WTC11 (cell line): ENCODE measurements around the gene SRP9. TPM values are rescaled to one million over a fixed set of nuclear protein-coding genes. Genes with fewer than 3 reads are reported as not detected.

ENCODE experiments used
- ATAC-seq: fragments of 200-7000 bp; cut with Tn5 transposase; 2 replicates; pipeline ENCODE4 v1.10.0; 2021; ENCODE audit warnings: mild to moderate bottlenecking, moderate library complexity
- CTCF ChIA-PET: fragments of 300-600 bp; sonication (Branson Sonifier 250); formaldehyde crosslinking; loops from one replicate; lab custom pipeline; 2021; ENCODE audit warnings: antibody characterized with exemption; lab: Charles Lee
- POLR2A ChIA-PET: fragments of 350-600 bp; sonication (Branson Sonifier 250); formaldehyde crosslinking; loops from one replicate; lab custom pipeline; 2021; ENCODE audit warnings: antibody characterized with exemption; lab: Charles Lee
- DNase-seq: peaks from one replicate; pipeline ENCODE4 v3.0.0; 2021; ENCODE audit warnings: low spot score
- H3K27ac Mint-ChIP-seq: 2 replicates; pipeline ENCODE4 v1.8.0; 2021; ENCODE audit warnings: mixed read lengths
- H3K27me3 Mint-ChIP-seq: 2 replicates; pipeline ENCODE4 v1.8.0; 2021; ENCODE audit warnings: low read depth, mild to moderate bottlenecking, moderate library complexity, mixed read lengths
- H3K36me3 Mint-ChIP-seq: 2 replicates; pipeline ENCODE4 v1.8.0; 2021; ENCODE audit warnings: mixed read lengths
- H3K4me1 Mint-ChIP-seq: 2 replicates; pipeline ENCODE4 v1.8.0; 2022; ENCODE audit warnings: mixed read lengths
- H3K4me3 Mint-ChIP-seq: 2 replicates; pipeline ENCODE4 v1.8.0; 2021; ENCODE audit warnings: mild to moderate bottlenecking, moderate library complexity, mixed read lengths
- H3K9me3 Mint-ChIP-seq: 2 replicates; pipeline ENCODE4 v1.8.0; 2021; ENCODE audit warnings: mixed read lengths
- AR ChIP-seq: fragments of 250-450 bp; sonication (Bioruptor Pico); IDR thresholded peaks from 2 replicates; pipeline ENCODE4 v1.9.0; 2021; ENCODE audit warnings: mild to moderate bottlenecking
- ATF6 ChIP-seq: sonication (generic); formaldehyde crosslinking; IDR thresholded peaks from 2 replicates; pipeline ENCODE4 v1.8.1; 2023; ENCODE audit warnings: mild to moderate bottlenecking, missing genetic modification reagents
- E2F4 ChIP-seq: sonication (generic); formaldehyde crosslinking; IDR thresholded peaks from 2 replicates; pipeline ENCODE4 v1.8.1; 2022; ENCODE audit warnings: low read depth, mild to moderate bottlenecking, moderate library complexity, missing genetic modification reagents, borderline replicate concordance
- E2F5 ChIP-seq: sonication (generic); formaldehyde crosslinking; IDR thresholded peaks from 2 replicates; pipeline ENCODE4 v1.8.1; 2022; ENCODE audit warnings: mild to moderate bottlenecking, moderate library complexity, missing genetic modification reagents
- ESRRA ChIP-seq: sonication (generic); formaldehyde crosslinking; IDR thresholded peaks from 2 replicates; pipeline ENCODE4 v1.8.1; 2022; ENCODE audit warnings: mild to moderate bottlenecking, missing genetic modification reagents, borderline replicate concordance
- GTF2I ChIP-seq: fragments of 250-450 bp; sonication (Bioruptor Pico); conservative IDR thresholded peaks from 2 replicates; pipeline ENCODE4 v1.4.0; 2021; ENCODE audit warnings: mild to moderate bottlenecking
- IRF2 ChIP-seq: sonication (generic); formaldehyde crosslinking; IDR thresholded peaks from 2 replicates; pipeline ENCODE4 v1.8.0; 2022; ENCODE audit warnings: low read depth, missing genetic modification reagents, borderline replicate concordance
- PRDM15 ChIP-seq: sonication (generic); formaldehyde crosslinking; IDR thresholded peaks from 2 replicates; pipeline ENCODE4 v1.8.0; 2022; ENCODE audit warnings: missing genetic modification reagents
- TCF7 ChIP-seq: sonication (generic); formaldehyde crosslinking; IDR thresholded peaks from 2 replicates; pipeline ENCODE4 v1.8.0; 2022; ENCODE audit warnings: mild to moderate bottlenecking, low read depth, missing genetic modification reagents, moderate library complexity
- ZNF281 ChIP-seq: sonication (generic); formaldehyde crosslinking; IDR thresholded peaks from 2 replicates; pipeline ENCODE4 v1.8.0; 2023; ENCODE audit warnings: mild to moderate bottlenecking, missing genetic modification reagents
- total RNA-seq: library from RNA; stranded (reverse); gene quantifications from 3 replicates; pipeline ENCODE4 v1.2.3, GENCODE V29; 2021
- TF ChIP-seq, protein P1 (sequence below): sonication (generic); formaldehyde crosslinking; IDR thresholded peaks from 2 replicates; pipeline ENCODE4 v1.8.1; 2022; ENCODE audit warnings: missing genetic modification reagents, borderline replicate concordance

SRP9 gene
- total RNA-seq, 1 experiment from 2014 or later: 375 TPM

- TF ChIP-seq ZNF281 (CRISPR knock-in tag) (no peak), ESRRA (no peak), GTF2I (CRISPR knock-in tag) (no peak), IRF2 (CRISPR knock-in tag) (no peak)
- TF ChIP-seq, all 79 proteins: peak for 0
Measured at GRCh38 chr1:225827076-225827475, 49.5 kb downstream of the SRP9 start (continued).

DNA sequence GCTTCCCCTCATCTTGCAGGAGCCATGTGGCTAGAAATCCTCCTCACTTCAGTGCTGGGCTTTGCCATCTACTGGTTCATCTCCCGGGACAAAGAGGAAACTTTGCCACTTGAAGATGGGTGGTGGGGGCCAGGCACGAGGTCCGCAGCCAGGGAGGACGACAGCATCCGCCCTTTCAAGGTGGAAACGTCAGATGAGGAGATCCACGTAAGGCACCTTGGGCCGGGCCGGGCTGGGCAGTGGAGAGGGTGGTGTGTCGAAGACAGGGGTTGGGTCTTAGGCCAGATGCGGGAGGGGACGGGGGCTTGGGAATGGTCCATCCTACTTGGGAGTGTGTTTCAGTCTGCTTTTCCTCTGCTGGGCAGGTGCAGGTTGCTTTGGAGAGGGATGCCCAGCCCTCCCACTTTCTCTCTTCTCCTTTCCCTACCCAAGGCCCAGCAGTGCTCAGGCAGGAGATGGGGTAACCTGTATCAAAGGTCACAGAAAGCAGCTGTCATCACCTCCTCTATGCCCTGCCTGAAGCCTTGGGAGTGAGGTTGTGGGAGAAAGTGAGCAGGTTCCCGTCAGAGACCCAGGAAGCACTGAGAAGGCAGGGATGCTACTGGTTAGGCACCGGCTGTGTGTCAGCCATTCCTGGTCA, 51.2 kb downstream of the SRP9 start:
- CTCF ChIA-PET: no interaction called here
- Mint-ChIP-seq H3K4me3 (no peak overlapping the region), H3K27ac (no peak overlapping the region)

More for the DNA sequence above, 51.2 kb downstream of the SRP9 start:
- peaks cover 29% of the 10 kb centered on the region for H3K36me3 Mint-ChIP-seq
- ATAC-seq (no peak), DNase-seq (no peak)
- POLR2A ChIA-PET: no interaction called here
- H3K4me1 Mint-ChIP-seq: peaks cover 34% of the 10 kb centered on the region
- TF ChIP-seq E2F4 (no peak), TCF7 (CRISPR knock-in tag) (no peak), ATF6 (CRISPR knock-in tag) (no peak), E2F5 (CRISPR knock-in tag) (no peak), AR (no peak), PRDM15 (CRISPR knock-in tag) (no peak)
- TF ChIP-seq, protein P1, sequence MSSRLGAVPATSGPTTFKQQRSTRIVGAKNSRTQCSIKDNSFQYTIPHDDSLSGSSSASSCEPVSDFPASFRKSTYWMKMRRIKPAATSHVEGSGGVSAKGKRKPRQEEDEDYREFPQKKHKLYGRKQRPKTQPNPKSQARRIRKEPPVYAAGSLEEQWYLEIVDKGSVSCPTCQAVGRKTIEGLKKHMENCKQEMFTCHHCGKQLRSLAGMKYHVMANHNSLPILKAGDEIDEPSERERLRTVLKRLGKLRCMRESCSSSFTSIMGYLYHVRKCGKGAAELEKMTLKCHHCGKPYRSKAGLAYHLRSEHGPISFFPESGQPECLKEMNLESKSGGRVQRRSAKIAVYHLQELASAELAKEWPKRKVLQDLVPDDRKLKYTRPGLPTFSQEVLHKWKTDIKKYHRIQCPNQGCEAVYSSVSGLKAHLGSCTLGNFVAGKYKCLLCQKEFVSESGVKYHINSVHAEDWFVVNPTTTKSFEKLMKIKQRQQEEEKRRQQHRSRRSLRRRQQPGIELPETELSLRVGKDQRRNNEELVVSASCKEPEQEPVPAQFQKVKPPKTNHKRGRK (CRISPR knock-in tag): no peak
- H3K9me3 Mint-ChIP-seq: no peaks in the 10 kb centered on the region
- H3K27me3 Mint-ChIP-seq: no peaks in the 10 kb centered on the region
